ENCODE results near the gene BPIFB3.
"Not testable (repeated sequence)": the region's sequence is repeated elsewhere in the genome, so short reads cannot be mapped to it uniquely, and the experiment has no call there.

BPIFB3 gene

DNA sequence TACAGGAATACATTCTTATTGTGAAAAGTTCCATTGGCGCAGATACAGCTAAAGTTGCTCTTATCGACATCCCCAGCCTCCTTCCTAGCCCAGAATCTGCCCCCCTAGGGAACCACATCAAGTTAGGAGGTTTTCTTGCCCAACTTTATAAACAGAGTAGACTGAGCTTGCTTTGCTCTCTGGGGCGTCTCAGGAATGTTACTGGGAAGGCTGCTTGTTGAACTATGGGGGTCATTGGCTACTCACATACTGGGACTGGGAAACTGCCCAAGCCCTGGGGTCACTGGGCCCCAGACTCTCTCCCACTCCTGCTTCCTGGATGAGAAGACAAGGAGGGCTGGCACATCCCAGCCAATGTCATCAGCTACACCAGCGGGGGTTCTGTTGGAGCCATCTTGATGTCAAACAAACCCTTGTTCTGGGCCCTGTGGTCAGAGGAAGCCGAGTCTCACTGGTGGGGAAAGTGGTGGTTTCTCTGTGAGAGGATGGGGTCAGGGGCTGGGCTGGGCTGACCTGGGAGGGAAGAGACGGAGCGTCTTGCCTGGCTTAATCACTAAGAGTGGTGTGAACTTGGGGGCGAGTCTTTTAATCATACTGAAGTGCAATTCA is 51.7 kb downstream of the BPIFB3 start:
- Histone ChIP-seq H3K4me1 (no peaks in the 10 kb centered on the region), H3K79me2 (no peaks in the 10 kb centered on the region), H3K27ac (no peak overlapping the region), H3K4me2 (ENCODE audit: low read length) (no peak overlapping the region), H3K9me3 (ENCODE audit: control insufficient read depth, low read length) (no peaks in the 10 kb centered on the region), H2AFZ (no peak overlapping the region), H3K4me3 (ENCODE audit: low read depth, low read length) (no peak overlapping the region), H3K36me3 (ENCODE audit: control insufficient read depth, insufficient read depth, low read length) (no peaks in the 10 kb centered on the region), H3K27me3 (ENCODE audit: control insufficient read depth, insufficient read depth, low read length) (no peaks in the 10 kb centered on the region), H3K9ac (no peak overlapping the region)
- TF ChIP-seq, protein P1, sequence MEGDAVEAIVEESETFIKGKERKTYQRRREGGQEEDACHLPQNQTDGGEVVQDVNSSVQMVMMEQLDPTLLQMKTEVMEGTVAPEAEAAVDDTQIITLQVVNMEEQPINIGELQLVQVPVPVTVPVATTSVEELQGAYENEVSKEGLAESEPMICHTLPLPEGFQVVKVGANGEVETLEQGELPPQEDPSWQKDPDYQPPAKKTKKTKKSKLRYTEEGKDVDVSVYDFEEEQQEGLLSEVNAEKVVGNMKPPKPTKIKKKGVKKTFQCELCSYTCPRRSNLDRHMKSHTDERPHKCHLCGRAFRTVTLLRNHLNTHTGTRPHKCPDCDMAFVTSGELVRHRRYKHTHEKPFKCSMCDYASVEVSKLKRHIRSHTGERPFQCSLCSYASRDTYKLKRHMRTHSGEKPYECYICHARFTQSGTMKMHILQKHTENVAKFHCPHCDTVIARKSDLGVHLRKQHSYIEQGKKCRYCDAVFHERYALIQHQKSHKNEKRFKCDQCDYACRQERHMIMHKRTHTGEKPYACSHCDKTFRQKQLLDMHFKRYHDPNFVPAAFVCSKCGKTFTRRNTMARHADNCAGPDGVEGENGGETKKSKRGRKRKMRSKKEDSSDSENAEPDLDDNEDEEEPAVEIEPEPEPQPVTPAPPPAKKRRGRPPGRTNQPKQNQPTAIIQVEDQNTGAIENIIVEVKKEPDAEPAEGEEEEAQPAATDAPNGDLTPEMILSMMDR (IDR thresholded peaks at IDR 0.05), result no peak

DNA sequence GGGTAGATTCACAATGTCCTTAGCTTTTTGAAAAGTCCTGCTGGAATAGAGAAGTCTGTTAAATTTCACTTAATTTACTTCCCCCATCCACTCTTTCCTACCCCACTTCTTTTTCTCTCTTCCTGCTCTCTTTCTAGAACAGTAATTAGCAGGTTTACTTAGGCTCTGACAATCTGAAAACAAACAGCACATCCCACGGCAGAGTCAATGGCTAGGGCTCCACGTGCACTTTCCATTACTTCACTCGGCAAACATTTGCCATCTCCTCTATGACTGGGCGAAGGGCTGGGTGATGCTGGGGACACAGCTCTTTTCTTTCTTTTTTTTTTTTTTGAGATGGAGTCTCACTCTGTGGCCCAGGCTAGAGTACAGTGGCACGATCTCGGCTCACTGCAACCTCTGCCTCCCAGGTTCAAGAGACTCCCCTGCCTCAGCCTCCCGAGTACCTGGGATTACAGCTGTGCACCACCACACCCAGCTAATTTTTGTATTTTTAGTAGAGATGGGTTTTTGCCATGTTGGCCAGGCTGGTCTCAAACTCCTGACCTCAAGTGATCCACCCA is 52.4 kb downstream of the BPIFB3 start:
- H3K27ac ChIP-seq; H3K27me3 ChIP-seq (ENCODE audit: control insufficient read depth, insufficient read depth, low read length); H3K9ac ChIP-seq; H3K79me2 ChIP-seq; H2AFZ ChIP-seq; H3K4me3 ChIP-seq (ENCODE audit: low read depth, low read length); H3K36me3 ChIP-seq (ENCODE audit: control insufficient read depth, insufficient read depth, low read length); H3K4me1 ChIP-seq; H3K4me2 ChIP-seq (ENCODE audit: low read length); H3K9me3 ChIP-seq (ENCODE audit: control insufficient read depth, low read length): not testable (repeated sequence)

DNA sequence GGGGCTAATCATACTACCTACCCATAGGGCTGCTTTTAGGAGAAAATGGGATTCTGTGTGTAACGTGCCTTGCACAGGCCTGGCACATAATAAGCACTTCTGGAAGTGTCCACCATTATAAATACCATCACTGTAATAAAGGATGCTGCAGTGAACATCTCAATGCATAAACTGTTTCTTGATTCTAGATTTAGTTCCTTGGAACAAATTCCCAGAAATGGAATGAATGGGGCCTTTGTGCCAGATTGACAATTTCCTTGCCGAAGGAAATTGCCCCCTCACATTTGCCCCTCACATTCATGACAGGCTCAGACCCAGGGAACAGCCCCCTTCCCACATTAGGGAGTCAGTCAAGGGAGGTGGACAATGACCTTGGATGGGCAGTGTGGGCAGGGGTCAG is 55.0 kb downstream of the BPIFB3 start:
- TF ChIP-seq, protein P1 (IDR thresholded peaks at IDR 0.05), result no peak
- no peak overlapping the region for H3K9ac ChIP-seq
- no peaks in the 10 kb centered on the region for H3K79me2 ChIP-seq
- H3K4me2 ChIP-seq (ENCODE audit: low read length), result no peak overlapping the region
- H2AFZ ChIP-seq, result no peak overlapping the region
- no peaks in the 10 kb centered on the region for H3K9me3 ChIP-seq (ENCODE audit: control insufficient read depth, low read length)
- no peaks in the 10 kb centered on the region for H3K4me1 ChIP-seq
- H3K4me3 ChIP-seq (ENCODE audit: low read depth, low read length), result no peak overlapping the region
- no peaks in the 10 kb centered on the region for H3K27me3 ChIP-seq (ENCODE audit: control insufficient read depth, insufficient read depth, low read length)
- H3K27ac ChIP-seq, result no peak overlapping the region
- H3K36me3 ChIP-seq (ENCODE audit: control insufficient read depth, insufficient read depth, low read length), result no peaks in the 10 kb centered on the region

DNA sequence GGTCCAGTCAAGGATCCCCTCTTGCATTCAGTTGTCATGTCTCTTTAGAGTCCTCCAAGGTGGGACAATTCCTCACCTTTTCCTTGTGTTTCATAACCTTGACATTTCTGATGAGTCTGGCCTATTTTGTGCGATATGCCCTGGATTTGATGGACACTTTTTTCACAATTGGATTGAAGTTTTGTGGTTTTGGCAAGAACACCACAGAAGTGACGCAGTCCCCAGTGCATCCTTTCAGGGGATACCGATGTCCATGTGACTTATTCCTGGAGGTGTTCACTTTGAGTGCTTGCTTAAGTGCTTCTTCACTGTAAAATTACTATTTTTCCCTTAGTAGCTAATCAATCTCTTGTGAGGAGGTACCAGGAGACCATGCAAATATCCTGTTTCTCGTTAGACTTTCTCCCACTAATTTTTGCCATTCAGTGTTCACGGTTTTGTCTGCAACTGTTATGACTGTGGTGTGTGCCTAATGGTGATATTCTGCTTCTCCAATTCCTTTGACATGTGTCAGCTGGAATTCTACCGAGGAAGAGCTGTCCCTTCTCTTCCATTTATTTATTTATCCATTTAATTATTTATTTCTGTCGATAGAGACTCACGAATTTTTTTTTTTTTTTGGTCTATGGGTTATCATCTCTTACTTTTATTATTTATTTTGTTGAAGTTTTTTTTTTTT is 56.6 kb downstream of the BPIFB3 start:
- Histone ChIP-seq H3K27ac (no peak overlapping the region), H3K36me3 (ENCODE audit: control insufficient read depth, insufficient read depth, low read length) (no peaks in the 10 kb centered on the region), H3K9ac (no peak overlapping the region), H2AFZ (no peak overlapping the region), H3K4me3 (ENCODE audit: low read depth, low read length) (no peak overlapping the region), H3K4me2 (ENCODE audit: low read length) (no peak overlapping the region), H3K79me2 (no peaks in the 10 kb centered on the region), H3K9me3 (ENCODE audit: control insufficient read depth, low read length) (no peaks in the 10 kb centered on the region), H3K27me3 (ENCODE audit: control insufficient read depth, insufficient read depth, low read length) (no peaks in the 10 kb centered on the region), H3K4me1 (no peaks in the 10 kb centered on the region)
- TF ChIP-seq, protein P1 (IDR thresholded peaks at IDR 0.05), result no peak

DNA sequence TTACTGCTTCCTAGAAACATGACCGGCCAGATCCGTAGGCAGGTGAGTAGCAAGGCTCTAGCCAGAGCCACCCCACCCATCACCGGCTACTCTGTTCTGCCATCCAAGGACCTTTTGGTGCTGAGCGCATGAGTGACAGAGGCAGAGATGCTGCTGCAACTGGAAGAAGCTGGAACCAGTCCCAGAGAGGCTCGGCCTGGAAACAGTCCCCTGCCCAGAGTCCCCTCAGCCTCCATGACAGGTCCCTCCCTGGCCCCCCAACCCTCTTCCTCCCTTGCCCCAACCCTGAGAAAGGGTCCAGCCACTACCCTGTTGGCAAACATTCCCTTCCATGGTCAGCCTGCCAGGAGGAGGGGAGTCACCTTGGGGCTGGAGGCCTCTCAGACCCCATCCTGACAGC is 57.6 kb downstream of the BPIFB3 start:
- Histone ChIP-seq H3K4me2 (ENCODE audit: low read length) (no peak overlapping the region), H3K27me3 (ENCODE audit: control insufficient read depth, insufficient read depth, low read length) (no peaks in the 10 kb centered on the region), H3K4me1 (no peaks in the 10 kb centered on the region), H3K36me3 (ENCODE audit: control insufficient read depth, insufficient read depth, low read length) (no peaks in the 10 kb centered on the region), H3K79me2 (no peaks in the 10 kb centered on the region), H3K9ac (no peak overlapping the region), H3K4me3 (ENCODE audit: low read depth, low read length) (no peak overlapping the region), H2AFZ (no peak overlapping the region), H3K27ac (no peak overlapping the region), H3K9me3 (ENCODE audit: control insufficient read depth, low read length) (no peaks in the 10 kb centered on the region)
- TF ChIP-seq, protein P1 (IDR thresholded peaks at IDR 0.05), result no peak
